NOMO-1 treated with dmso at 0.1 percent for 144 hours (cell line): ENCODE results near the gene SIDT1.

ENCODE experiments used
- DNase-seq: peaks from one replicate; lab custom pipeline; 2025; ENCODE audit not compliant: unreplicated experiment; lab: John Stamatoyannopoulos, UW

Gene SIDT1

DNA sequence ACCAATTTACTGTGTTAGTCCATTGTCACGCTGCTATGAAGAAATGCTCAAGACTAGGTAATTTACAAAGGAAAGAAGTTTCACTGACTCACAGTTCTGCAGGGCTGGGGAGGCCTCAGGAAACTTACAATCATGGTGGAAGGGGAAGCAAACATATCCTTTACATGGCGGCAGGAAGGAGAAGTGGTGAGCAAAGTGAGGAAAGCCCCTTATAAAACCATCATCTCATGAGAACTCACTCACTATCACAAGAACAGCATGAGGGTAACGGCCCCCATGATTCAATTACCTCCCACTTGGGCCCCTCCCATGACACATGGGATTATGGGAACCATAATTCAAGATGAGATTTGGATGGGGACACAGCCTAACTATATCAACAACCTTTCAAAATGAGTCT is 143.9 kb downstream of the SIDT1 start:
- DNase-seq = no peak

GRCh38 chr3:113677737-113678136 is 145.4 kb downstream of the SIDT1 start:
- DNase-seq = no peak

- no peak for DNase-seq
These were observed 146.4 kb downstream of the SIDT1 start for GRCh38 chr3:113678773-113679172.
